ENCODE measurements around the gene FAM98B. TPM values are rescaled to one million over a fixed set of nuclear protein-coding genes. Genes with fewer than 3 reads are reported as not detected.

FAM98B gene
- total RNA-seq, 6 donors from 2014 or later = 2.2 to 30.4 (median 15.8) TPM

DNA sequence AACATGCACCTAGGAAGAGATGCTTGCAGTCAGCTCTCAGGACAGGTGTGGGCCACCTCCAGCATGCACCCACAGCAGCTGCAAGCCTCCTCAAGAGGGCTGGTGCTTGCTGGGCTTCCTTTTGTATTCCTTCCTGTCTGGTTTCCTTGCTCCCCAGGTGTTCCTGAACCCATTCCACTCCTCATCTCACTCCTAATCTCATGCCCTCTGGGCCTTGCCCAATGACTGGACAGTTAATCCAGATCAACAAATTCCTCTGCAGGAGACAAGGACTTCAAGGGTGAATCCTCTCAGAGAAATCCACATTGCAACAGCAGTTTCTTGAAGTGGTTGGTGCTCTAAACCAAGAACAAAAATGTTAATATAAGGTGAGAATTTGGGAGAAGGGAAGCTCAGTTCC lies 80.0 kb downstream of the FAM98B start:
- ATAC-seq (ENCODE audit: low FRiP score in 2 of 2) (no peak), DNase-seq (no peak)
- TF ChIP-seq EP300 (IDR thresholded peaks at IDR 0.05) = no peak
- TF ChIP-seq POLR2AphosphoS5 (IDR thresholded peaks at IDR 0.05) = no peak
- no peak for TF ChIP-seq POLR2A (IDR thresholded peaks at IDR 0.05)
- TF ChIP-seq, protein P1, sequence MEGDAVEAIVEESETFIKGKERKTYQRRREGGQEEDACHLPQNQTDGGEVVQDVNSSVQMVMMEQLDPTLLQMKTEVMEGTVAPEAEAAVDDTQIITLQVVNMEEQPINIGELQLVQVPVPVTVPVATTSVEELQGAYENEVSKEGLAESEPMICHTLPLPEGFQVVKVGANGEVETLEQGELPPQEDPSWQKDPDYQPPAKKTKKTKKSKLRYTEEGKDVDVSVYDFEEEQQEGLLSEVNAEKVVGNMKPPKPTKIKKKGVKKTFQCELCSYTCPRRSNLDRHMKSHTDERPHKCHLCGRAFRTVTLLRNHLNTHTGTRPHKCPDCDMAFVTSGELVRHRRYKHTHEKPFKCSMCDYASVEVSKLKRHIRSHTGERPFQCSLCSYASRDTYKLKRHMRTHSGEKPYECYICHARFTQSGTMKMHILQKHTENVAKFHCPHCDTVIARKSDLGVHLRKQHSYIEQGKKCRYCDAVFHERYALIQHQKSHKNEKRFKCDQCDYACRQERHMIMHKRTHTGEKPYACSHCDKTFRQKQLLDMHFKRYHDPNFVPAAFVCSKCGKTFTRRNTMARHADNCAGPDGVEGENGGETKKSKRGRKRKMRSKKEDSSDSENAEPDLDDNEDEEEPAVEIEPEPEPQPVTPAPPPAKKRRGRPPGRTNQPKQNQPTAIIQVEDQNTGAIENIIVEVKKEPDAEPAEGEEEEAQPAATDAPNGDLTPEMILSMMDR (IDR thresholded peaks at IDR 0.05) = no peak
- H3K36me3 ChIP-seq = no peaks in the 10 kb centered on the region
- H3K4me1 ChIP-seq = no peaks in the 10 kb centered on the region
- H3K27me3 ChIP-seq = no peaks in the 10 kb centered on the region
- no peak overlapping the region for H3K27ac ChIP-seq
- H3K9me3 ChIP-seq = no peaks in the 10 kb centered on the region
- no peak overlapping the region for H3K4me3 ChIP-seq

- Histone ChIP-seq H3K9me3 (no peaks in the 10 kb centered on the region), H3K4me3 (no peak overlapping the region), H3K4me1 (no peaks in the 10 kb centered on the region), H3K27me3 (no peaks in the 10 kb centered on the region), H3K27ac (no peak overlapping the region), H3K36me3 (no peaks in the 10 kb centered on the region)
- WGBS, 2 donors = 81 to 87% methylated on average over 3 of the region's 3 CpGs
- ATAC-seq (ENCODE audit: low FRiP score in 2 of 2) (no peak), DNase-seq (no peak)
- TF ChIP-seq EP300 (IDR thresholded peaks at IDR 0.05) (no peak), POLR2AphosphoS5 (IDR thresholded peaks at IDR 0.05) (no peak), POLR2A (IDR thresholded peaks at IDR 0.05) (no peak)
- TF ChIP-seq, protein P1 (IDR thresholded peaks at IDR 0.05) = no peak
Observed at GRCh38 chr15:38534691-38535090, 80.8 kb downstream of the FAM98B start.

GRCh38 chr15:38535491-38536200 lies 81.7 kb downstream of the FAM98B start:
- Histone ChIP-seq H3K27me3 (no peaks in the 10 kb centered on the region), H3K27ac (no peak overlapping the region), H3K36me3 (no peaks in the 10 kb centered on the region), H3K9me3 (no peaks in the 10 kb centered on the region), H3K4me1 (no peaks in the 10 kb centered on the region), H3K4me3 (no peak overlapping the region)
- 89 to 94% methylated on average over 8 of the region's 8 CpGs for WGBS, 2 donors
- TF ChIP-seq POLR2AphosphoS5 (IDR thresholded peaks at IDR 0.05) (no peak), EP300 (IDR thresholded peaks at IDR 0.05) (no peak), POLR2A (IDR thresholded peaks at IDR 0.05) (no peak)
- TF ChIP-seq, protein P1 (IDR thresholded peaks at IDR 0.05) = no peak
- DNase-seq = no peak
- peak in 1 of 2 donors; percentile 81 for ATAC-seq (ENCODE audit: low FRiP score in 2 of 2)

DNA sequence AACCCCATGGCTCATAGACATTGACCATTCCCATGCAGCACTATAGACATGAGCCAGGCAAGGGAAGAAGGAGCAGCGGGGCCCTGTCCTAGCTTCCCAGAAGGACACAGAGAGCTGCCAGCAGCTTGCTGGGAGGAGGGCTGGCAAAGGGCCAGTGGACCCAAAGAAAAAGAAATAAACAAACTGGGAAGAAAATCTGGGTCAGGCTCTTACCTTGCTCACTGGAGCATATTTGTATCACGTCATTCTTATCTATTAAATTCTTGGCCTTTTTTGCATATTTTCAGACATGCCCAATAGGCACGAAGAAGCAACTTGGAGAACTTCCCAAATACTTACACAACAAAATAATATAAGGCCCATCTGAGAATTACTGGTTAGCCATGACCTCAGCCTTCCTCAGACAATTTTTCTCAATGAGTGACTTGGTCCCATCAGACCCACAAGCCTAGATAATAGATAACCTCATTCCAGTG lies 82.3 kb downstream of the FAM98B start:
- Histone ChIP-seq H3K36me3 (no peaks in the 10 kb centered on the region), H3K9me3 (no peaks in the 10 kb centered on the region), H3K27me3 (no peaks in the 10 kb centered on the region), H3K4me3 (no peak overlapping the region), H3K4me1 (no peaks in the 10 kb centered on the region), H3K27ac (no peak overlapping the region)
- ATAC-seq (ENCODE audit: low FRiP score in 2 of 2) (peak in 1 of 2 donors; percentile 87), DNase-seq (no peak)
- 49 to 53% methylated on average over 3 of the region's 3 CpGs for WGBS, 2 donors
- no peak for TF ChIP-seq POLR2AphosphoS5 (IDR thresholded peaks at IDR 0.05)

Other genes starting within 250 kb of the FAM98B start
- gene SPRED1, start 201.3 kb upstream of the FAM98B start, total RNA-seq = 10 to 100 TPM; 30.9 to 73.4 (median 46.1) TPM
- 1 to 10 TPM; 2.9 to 6.8 (median 4.6) TPM for gene RASGRP1, start 110.7 kb downstream of the FAM98B start, total RNA-seq